ENCODE measurements around the gene STAC.

- TF ChIP-seq CTCF (IDR thresholded peaks at IDR 0.05 in 4 of 5, conservative IDR thresholded peaks at IDR 0.05 in 1 of 5) (no peak), POLR2A (IDR thresholded peaks at IDR 0.05) (no peak)
Measured at GRCh38 chr3:36476286-36476942, 96.1 kb downstream of the STAC start.

Measured in gastrocnemius medialis (tissue), 4 donors.